HG03565 (cell line): ENCODE data around the gene DAP.
"Not testable (repeated sequence)": the region's sequence is repeated elsewhere in the genome, so short reads cannot be mapped to it uniquely, and the experiment has no call there.

Experiments
- ATAC-seq: cut with Tn5 transposase; IDR thresholded peaks from one replicate; pipeline ENCODE4 v1.9.1; 2021; ENCODE audit warnings: mild to moderate bottlenecking, moderate library complexity; ENCODE audit not compliant: unreplicated experiment

Gene DAP

GRCh38 chr5:10735569-10736276, 25.3 kb downstream of the DAP start:
- peak; percentile 69 for ATAC-seq

- ATAC-seq, result no peak
These were observed 26.1 kb downstream of the DAP start for GRCh38 chr5:10734832-10735523.

- ATAC-seq, result no peak
These were observed 26.9 kb downstream of the DAP start for GRCh38 chr5:10734037-10734709.

GRCh38 chr5:10733426-10733825, 27.6 kb downstream of the DAP start:
- ATAC-seq, result no peak

- no peak for ATAC-seq
These were observed 29.1 kb downstream of the DAP start for GRCh38 chr5:10731913-10732312.

- ATAC-seq, result no peak
These were observed 31.0 kb downstream of the DAP start for GRCh38 chr5:10730043-10730351.

- ATAC-seq, result no peak
These were observed 31.6 kb downstream of the DAP start for GRCh38 chr5:10729320-10730042.

GRCh38 chr5:10728679-10729078, 32.4 kb downstream of the DAP start:
- ATAC-seq, result no peak

- ATAC-seq, result no peak
These were observed 33.2 kb downstream of the DAP start for GRCh38 chr5:10727861-10728260.

- peak; percentile 78 for ATAC-seq
These were observed 34.0 kb downstream of the DAP start for GRCh38 chr5:10726913-10727517.

- ATAC-seq, result peak; percentile 14
These were observed 34.7 kb downstream of the DAP start for GRCh38 chr5:10726179-10726912.

- no peak for ATAC-seq
These were observed 35.4 kb downstream of the DAP start for GRCh38 chr5:10725636-10726035.

GRCh38 chr5:10724781-10725507, 36.1 kb downstream of the DAP start:
- ATAC-seq, result no peak

- ATAC-seq, result no peak
These were observed 37.5 kb downstream of the DAP start for GRCh38 chr5:10723514-10723913.

- ATAC-seq, result not testable (repeated sequence)
These were observed 40.3 kb downstream of the DAP start for GRCh38 chr5:10720766-10721165.

GRCh38 chr5:10719965-10720364, 41.1 kb downstream of the DAP start:
- no peak for ATAC-seq

- not testable (repeated sequence) for ATAC-seq
These were observed 42.4 kb downstream of the DAP start for GRCh38 chr5:10718617-10719016.

GRCh38 chr5:10716825-10717224, 44.2 kb downstream of the DAP start:
- ATAC-seq, result not testable (repeated sequence)

GRCh38 chr5:10715605-10716290, 45.3 kb downstream of the DAP start:
- ATAC-seq, result no peak
